Posterior vena cava (tissue), 2 donors: ENCODE results near the gene PLSCR3. TPM values are rescaled to one million over a fixed set of nuclear protein-coding genes. Genes with fewer than 3 reads are reported as not detected.

ENCODE experiments used
- DNase-seq: peaks from one replicate; pipeline ENCODE4 v3.0.0-alpha.2; 2020; ENCODE audit warnings: low spot score
- intact Hi-C, 2 donors: fragments of 100-400 bp; cut with DNase I; formaldehyde crosslinking; loops; one replicate each; pipeline versions ENCODE4 v1.14.1 to v1.14.2; 2022 to 2023
- long read RNA-seq, 2 donors: library from polyadenylated mRNA; unstranded; transcript quantifications; one replicate each; pipeline ENCODE4 v2.0.0, GENCODE V29; 2020 to 2021
- total RNA-seq, 2 donors: library from RNA; stranded (reverse); fragmentation: NEBNext Ultra II Directional; extraction: Animal tissue kit (Norgen Biotek cat#: 25700); gene quantifications; one replicate each; pipeline ENCODE4 v1.2.1, GENCODE V29; 2021
- donor health status: DM: yes; HTN: yes; CAD: no.
- donor health status: DM: yes; HTN: yes; CAD: no.

Gene PLSCR3
- 10 to 100 TPM; 31.8 to 37.6 TPM for total RNA-seq
- long read RNA-seq, donor 1, transcript PLSCR3-202 (8 exons, 2,067 nt) = major isoform, 7 of 24 reads
- long read RNA-seq, donor 1, partial matches to known transcripts = 3 of 24 reads
- long read RNA-seq, donor 1, other reads (novel, unspliced or antisense) = 7 of 24 reads
- long read RNA-seq, donor 2, transcript PLSCR3-209 (8 exons, 2,032 nt) = minor isoform, 12 of 100 reads
- long read RNA-seq, donor 2, transcript PLSCR3-201 (8 exons, 1,689 nt) = minor isoform, 16 of 100 reads
- long read RNA-seq, donor 2, transcript PLSCR3-212 (7 exons, 1,965 nt) = minor isoform, 13 of 100 reads
- long read RNA-seq, donor 2, transcript PLSCR3-202 (8 exons, 2,067 nt) = major isoform, 30 of 100 reads
- long read RNA-seq, donor 2, partial matches to known transcripts = 6 of 100 reads
- long read RNA-seq, donor 2, other reads (novel, unspliced or antisense) = 22 of 100 reads

GRCh38 chr17:7394452-7395191 lies at the start of gene PLSCR3:
Gene PLSCR3, minus strand, starts transcription at chr17:7394525. Its CDS starts 415 bp downstream, at chr17:7394110.
- DNase-seq = peak; percentile 96
- intact Hi-C loops = loop anchor here in 1 of 2 donors (5.0 kb wide), 1 partner anchor 908 kb away; no protein-coding TSS in a partner anchor

GRCh38 chr17:7443499-7444485 lies 49.5 kb upstream of the PLSCR3 start:
- DNase-seq = no peak
- intact Hi-C loops = loop anchor here in 1 of 2 donors (5.0 to 10.0 kb wide), 2 partner anchors 34 to 71 kb away; partner anchors contain the start of gene ZBTB4

- intact Hi-C loops = loop anchor here (1.0 to 10.0 kb wide), 3 partner anchors 31 to 73 kb away; partner anchors contain the start of gene ZBTB4 (in 1 of the 2)
- no peak for DNase-seq
These were observed 47.8 kb upstream of the PLSCR3 start for GRCh38 chr17:7442142-7442541.

GRCh38 chr17:7441266-7441665 lies 46.9 kb upstream of the PLSCR3 start:
- DNase-seq = no peak
- intact Hi-C loops = loop anchor here in 1 of 2 donors (5.0 to 10.0 kb wide), 2 partner anchors 36 to 74 kb away; partner anchors contain the start of gene ZBTB4

- no peak for DNase-seq
- intact Hi-C loops = loop anchor here in 1 of 2 donors (5.0 to 10.0 kb wide), 2 partner anchors 36 to 74 kb away; partner anchors contain the start of gene ZBTB4
These were observed 46.5 kb upstream of the PLSCR3 start for GRCh38 chr17:7440834-7441195.

- DNase-seq = no peak
These were observed 45.9 kb upstream of the PLSCR3 start for GRCh38 chr17:7440113-7440833.

GRCh38 chr17:7439462-7440112 lies 45.3 kb upstream of the PLSCR3 start, which contains the start of gene FGF11:
Gene FGF11, plus strand, starts transcription at chr17:7439512. Its CDS starts 109 bp downstream, at chr17:7439621.
- no peak for DNase-seq
- intact Hi-C loops = loop anchor here (5.0 to 10.0 kb wide), 5 partner anchors 38 to 125 kb away; partner anchors contain the start of genes KCTD11 (in 1 of the 2), SENP3 (in 1 of the 2), TMEM95 (in 1 of the 2) and ZBTB4 (in 1 of the 2)

More at GRCh38 chr17:7440113-7440833, 45.9 kb upstream of the PLSCR3 start:
- intact Hi-C loops = loop anchor here in 1 of 2 donors (5.0 to 10.0 kb wide), 2 partner anchors 37 to 75 kb away; partner anchors contain the start of gene ZBTB4

- no peak for DNase-seq
- intact Hi-C loops = loop anchor here (5.0 to 10.0 kb wide), 3 partner anchors 48 to 126 kb away; partner anchors contain the start of genes KCTD11 (in 1 of the 2), SENP3 (in 1 of the 2) and TMEM95 (in 1 of the 2)
These were observed 44.5 kb upstream of the PLSCR3 start for GRCh38 chr17:7438656-7439460.

GRCh38 chr17:7437950-7438614 lies 43.8 kb upstream of the PLSCR3 start:
- peak; percentile 93 for DNase-seq

GRCh38 chr17:7437369-7437863 lies 43.1 kb upstream of the PLSCR3 start:
- DNase-seq = no peak
- intact Hi-C loops = loop anchor here (5.0 to 10.0 kb wide), 3 partner anchors 50 to 127 kb away; partner anchors contain the start of genes KCTD11 (in 1 of the 2), SENP3 (in 1 of the 2) and TMEM95 (in 1 of the 2)

More at GRCh38 chr17:7437950-7438614, 43.8 kb upstream of the PLSCR3 start:
- intact Hi-C loops = loop anchor here (5.0 to 10.0 kb wide), 3 partner anchors 49 to 127 kb away; partner anchors contain the start of genes KCTD11 (in 1 of the 2), SENP3 (in 1 of the 2) and TMEM95 (in 1 of the 2)

- peak; percentile 93 for DNase-seq
- intact Hi-C loops = loop anchor here (5.0 to 10.0 kb wide), 3 partner anchors 51 to 128 kb away; partner anchors contain the start of genes KCTD11 (in 1 of the 2), SENP3 (in 1 of the 2) and TMEM95 (in 1 of the 2)
These were observed 42.4 kb upstream of the PLSCR3 start for GRCh38 chr17:7436556-7437368.

GRCh38 chr17:7435676-7436555 lies 41.6 kb upstream of the PLSCR3 start:
- intact Hi-C loops = loop anchor here (5.0 to 10.0 kb wide), 3 partner anchors 51 to 129 kb away; partner anchors contain the start of genes KCTD11 (in 1 of the 2), SENP3 (in 1 of the 2) and TMEM95 (in 1 of the 2)
- DNase-seq = no peak

GRCh38 chr17:7432296-7432695 lies 38.0 kb upstream of the PLSCR3 start:
- DNase-seq = no peak
- intact Hi-C loops = loop anchor here in 1 of 2 donors (10.0 kb wide), 2 partner anchors 77 to 133 kb away; partner anchors contain the start of genes KCTD11, SENP3 and TMEM95
